NCI-H2227 (cell line): Measurements from ENCODE around the gene ZNF488.
A peak's percentile ranks its signal among the peaks of the same experiment; 100 is the strongest.

Experiments used
- DNase-seq: peaks from one replicate; lab custom pipeline; 2025; ENCODE audit not compliant: unreplicated experiment; lab: John Stamatoyannopoulos, UW

The ZNF488 gene

DNA sequence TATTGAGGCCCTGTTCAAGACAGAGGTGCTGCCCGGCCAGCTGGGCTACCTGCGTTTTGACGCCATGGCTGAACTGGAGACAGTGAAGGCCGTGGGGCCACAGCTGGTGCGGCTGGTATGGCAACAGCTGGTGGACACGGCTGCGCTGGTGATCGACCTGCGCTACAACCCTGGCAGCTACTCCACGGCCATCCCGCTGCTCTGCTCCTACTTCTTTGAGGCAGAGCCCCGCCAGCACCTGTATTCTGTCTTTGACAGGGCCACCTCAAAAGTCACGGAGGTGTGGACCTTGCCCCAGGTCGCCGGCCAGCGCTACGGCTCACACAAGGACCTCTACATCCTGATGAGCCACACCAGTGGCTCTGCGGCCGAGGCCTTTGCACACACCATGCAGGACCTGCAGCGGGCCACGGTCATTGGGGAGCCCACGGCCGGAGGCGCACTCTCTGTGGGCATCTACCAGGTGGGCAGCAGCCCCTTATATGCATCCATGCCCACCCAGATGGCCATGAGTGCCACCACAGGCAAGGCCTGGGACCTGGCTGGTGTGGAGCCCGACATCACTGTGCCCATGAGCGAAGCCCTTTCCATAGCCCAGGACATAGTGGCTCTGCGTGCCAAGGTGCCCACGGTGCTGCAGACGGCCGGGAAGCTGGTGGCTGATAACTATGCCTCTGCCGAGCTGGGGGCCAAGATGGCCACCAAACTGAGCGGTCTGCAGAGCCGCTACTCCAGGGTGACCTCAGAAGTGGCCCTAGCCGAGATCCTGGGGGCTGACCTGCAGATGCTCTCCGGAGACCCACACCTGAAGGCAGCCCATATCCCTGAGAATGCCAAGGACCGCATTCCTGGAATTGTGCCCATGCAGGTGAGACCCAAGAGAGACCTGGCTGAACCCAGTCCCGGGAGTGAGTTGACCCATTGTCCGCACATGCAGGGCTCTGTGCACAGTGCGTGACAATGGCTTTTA is 33.1 kb downstream of the ZNF488 start:
- no peak for DNase-seq

DNA sequence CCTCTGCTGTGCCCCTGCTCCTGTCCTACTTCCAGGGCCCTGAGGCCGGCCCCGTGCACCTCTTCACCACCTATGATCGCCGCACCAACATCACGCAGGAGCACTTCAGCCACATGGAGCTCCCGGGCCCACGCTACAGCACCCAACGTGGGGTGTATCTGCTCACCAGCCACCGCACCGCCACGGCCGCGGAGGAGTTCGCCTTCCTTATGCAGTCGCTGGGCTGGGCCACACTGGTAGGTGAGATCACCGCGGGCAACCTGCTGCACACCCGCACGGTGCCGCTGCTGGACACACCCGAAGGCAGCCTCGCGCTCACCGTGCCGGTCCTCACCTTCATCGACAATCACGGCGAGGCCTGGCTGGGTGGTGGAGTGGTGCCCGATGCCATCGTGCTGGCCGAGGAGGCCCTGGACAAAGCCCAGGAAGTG is 34.1 kb downstream of the ZNF488 start:
- DNase-seq: no peak

DNA sequence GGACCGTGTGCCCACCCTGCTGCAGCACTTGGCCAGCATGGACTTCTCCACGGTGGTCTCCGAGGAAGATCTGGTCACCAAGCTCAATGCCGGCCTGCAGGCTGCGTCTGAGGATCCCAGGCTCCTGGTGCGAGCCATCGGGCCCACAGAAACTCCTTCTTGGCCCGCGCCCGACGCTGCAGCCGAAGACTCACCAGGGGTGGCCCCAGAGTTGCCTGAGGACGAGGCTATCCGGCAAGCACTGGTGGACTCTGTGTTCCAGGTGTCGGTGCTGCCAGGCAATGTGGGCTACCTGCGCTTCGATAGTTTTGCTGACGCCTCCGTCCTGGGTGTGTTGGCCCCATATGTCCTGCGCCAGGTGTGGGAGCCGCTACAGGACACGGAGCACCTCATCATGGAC is 34.6 kb downstream of the ZNF488 start:
- no peak for DNase-seq

DNA sequence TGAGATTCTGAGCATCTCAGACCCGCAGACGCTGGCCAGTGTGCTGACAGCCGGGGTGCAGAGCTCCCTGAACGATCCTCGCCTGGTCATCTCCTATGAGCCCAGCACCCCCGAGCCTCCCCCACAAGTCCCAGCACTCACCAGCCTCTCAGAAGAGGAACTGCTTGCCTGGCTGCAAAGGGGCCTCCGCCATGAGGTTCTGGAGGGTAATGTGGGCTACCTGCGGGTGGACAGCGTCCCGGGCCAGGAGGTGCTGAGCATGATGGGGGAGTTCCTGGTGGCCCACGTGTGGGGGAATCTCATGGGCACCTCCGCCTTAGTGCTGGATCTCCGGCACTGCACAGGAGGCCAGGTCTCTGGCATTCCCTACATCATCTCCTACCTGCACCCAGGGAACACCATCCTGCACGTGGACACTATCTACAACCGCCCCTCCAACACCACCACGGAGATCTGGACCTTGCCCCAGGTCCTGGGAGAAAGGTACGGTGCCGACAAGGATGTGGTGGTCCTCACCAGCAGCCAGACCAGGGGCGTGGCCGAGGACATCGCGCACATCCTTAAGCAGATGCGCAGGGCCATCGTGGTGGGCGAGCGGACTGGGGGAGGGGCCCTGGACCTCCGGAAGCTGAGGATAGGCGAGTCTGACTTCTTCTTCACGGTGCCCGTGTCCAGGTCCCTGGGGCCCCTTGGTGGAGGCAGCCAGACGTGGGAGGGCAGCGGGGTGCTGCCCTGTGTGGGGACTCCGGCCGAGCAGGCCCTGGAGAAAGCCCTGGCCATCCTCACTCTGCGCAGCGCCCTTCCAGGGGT is 35.2 kb downstream of the ZNF488 start:
- DNase-seq: no peak

DNA sequence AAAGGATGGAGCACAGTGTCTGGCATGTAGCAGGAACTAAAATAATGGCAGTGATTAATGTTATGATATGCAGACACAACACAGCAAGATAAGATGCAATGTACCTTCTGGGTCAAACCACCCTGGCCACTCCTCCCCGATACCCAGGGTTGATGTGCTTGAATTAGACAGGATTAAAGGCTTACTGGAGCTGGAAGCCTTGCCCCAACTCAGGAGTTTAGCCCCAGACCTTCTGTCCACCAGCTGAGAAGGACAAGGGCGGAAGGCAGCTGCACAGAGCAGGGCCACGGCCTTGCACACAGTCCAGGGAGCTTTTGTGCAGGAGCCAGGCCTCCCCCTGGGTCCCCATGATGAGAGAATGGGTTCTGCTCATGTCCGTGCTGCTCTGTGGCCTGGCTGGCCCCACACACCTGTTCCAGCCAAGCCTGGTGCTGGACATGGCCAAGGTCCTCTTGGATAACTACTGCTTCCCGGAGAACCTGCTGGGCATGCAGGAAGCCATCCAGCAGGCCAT is 35.9 kb downstream of the ZNF488 start, which contains the start of gene RBP3:
Gene RBP3 (plus strand): TSS at position 226 of the 514 bp plus-strand sequence. CDS start 122 bp downstream, at position 348.
- no peak for DNase-seq

DNA sequence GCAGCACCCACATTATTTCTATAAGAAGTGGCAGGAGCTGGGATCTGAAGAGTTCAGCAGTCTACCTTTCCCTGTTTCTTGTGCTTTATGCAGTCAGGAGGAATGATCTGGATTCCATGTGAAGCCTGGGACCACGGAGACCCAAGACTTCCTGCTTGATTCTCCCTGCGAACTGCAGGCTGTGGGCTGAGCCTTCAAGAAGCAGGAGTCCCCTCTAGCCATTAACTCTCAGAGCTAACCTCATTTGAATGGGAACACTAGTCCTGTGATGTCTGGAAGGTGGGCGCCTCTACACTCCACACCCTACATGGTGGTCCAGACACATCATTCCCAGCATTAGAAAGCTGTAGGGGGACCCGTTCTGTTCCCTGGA is 36.8 kb downstream of the ZNF488 start:
- DNase-seq: no peak

DNA sequence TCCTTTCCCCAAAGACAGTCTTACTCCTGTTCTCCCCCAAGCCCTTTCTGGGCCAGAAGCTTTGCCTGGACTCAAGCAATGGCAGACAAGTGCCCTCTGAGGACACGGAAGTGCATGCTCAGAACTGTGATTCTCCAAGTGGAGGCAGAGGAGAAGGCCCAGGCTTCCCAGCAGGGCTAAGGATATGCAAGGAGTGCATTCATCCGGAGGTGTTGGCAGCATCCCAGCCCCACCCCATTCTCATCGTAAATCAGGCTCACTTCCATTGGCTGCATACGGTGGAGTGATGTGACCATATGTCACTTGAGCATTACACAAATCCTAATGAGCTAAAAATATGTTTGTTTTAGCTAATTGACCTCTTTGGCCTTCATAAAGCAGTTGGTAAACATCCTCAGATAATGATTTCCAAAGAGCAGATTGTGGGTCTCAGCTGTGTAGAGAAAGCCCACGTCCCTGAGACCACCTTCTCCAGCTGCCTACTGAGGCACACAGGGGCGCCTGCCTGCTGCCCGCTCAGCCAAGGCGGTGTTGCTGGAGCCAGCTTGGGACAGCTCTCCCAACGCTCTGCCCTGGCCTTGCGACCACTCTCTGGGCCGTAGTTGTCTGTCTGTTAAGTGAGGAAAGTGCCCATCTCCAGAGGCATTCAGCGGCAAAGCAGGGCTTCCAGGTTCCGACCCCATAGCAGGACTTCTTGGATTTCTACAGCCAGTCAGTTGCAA is 37.4 kb downstream of the ZNF488 start:
- DNase-seq: no peak

DNA sequence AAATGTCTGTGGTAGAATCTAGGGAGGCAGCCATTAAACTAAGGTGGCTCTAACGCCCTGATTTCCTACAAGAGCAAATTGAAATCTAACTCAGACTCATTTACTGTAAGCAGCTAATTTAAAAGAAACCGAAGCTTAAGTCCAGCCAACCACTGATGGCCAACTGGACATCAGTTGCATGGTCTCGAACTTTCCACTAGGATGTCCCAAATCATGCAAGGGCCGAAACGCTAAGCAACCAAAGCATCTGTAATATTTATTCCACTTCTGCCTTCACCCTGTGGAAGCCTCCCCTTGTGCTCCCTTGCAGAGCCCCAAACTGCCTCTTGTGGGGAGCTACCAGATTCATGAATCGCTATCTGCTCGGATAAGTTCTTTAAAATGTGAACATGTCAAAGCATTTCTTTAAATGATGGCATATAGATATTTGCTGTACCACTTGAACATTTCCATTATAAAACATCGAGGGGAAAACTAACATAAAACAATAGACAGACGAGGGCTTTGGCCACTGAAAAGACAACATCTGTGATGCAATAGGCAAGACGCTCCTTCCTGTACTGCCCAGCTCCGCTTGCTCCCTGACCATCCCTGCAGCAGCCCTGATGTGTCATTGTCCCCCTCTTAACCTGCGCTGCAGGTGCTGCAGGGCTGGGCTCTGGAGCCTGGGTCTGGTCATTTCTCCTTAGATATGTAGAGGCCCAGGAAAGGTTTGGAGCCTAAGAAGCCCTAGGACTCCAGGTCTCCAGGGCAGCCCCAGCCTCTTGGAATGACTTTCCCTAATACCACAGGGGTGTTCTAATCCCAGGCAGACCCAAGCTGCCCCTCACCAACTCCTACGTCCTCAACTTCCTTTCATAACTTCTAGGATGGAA is 38.9 kb downstream of the ZNF488 start:
- DNase-seq: no peak

DNA sequence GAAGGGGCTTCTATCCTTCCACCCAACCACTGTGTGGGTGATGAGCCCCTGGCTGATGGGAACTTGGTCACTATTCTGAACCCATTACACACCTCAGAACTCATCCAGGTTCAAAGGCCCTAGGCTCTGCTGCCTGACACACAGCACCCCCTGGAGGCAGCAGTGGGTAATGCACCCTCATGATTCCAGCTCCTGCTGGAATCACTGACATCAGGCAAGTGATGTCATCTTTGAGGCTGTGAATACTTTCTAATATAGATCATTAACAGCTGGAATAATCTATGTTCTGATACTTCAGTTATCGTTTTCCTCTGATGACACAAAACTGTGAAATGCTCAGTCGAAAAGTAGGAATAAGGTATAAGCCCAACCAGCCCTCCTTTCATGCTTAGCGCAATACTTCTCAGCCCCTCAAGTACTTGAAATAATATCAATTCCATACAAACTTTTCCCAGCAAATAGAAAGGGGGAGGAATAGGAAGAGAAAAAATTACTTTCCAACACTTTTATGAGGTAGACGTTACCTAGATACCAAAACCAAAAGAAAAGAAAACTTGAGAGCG is 43.4 kb downstream of the ZNF488 start:
- peak; percentile 13 for DNase-seq

DNA sequence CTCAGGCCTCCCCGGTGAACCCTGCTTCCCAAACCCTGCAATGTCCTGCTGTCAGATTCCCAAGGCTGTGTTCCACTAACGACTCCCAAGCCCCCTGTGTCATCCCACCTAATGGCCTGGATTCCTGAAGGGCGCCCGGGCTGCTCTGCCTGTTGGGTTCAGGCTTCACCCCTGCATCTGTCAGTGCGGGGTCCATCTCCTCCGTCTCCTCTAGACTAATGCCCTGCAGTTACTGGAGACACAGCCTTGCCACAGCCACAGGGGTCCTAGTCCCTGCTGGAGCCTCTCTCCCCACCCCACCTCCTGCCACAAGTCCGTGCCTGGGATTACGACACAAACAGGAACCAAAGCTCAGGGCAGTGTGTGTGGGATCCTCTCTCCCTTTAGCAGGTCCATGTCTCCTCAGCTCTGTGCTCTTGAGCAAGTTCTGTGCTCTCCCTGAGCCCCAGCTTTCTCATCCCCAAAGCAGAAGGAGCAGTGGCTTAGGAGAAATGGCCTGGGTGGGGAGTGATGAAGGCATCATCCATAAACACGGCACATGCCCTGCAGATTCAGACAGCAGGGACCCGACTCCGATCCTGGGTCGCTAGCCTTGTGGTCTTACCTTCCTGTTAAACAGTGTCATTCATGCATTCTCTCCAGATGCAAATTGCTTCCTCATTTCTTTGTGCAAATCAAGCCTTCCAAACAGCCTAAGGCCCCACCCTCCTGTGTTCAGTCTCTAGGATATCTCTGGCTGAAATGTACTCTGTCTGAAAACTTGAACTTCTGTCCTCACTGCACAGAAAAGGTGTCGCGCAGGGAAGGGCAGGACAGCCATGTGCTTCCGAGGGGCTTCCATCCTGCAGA is 44.1 kb downstream of the ZNF488 start:
- DNase-seq: no peak

DNA sequence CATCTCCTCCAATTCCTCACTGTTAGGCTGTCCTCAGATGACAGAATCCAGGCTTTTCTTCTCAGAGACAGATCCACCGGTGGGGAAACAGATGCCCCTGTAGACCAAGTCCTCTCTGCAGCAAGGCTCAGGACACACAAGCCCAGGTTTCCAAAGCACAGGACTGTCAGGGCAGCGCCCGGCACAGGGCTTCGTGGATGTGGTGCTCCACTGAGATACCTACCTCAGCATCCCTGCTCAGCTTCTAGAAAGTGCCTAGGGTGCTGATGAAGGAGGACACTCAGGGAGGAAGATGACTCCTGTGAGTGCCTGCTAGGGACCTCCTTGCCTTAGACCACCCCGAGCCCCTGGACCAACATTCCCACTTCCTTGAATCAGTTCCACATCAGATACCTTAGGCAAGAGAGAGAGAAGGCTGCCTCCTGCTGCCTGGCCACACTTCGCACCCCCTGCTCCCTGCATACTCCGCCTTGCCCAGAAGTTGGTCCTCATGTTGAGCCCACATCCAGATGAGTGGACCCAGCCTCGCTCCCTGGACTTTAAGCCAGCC is 44.8 kb downstream of the ZNF488 start:
- DNase-seq: no peak

DNA sequence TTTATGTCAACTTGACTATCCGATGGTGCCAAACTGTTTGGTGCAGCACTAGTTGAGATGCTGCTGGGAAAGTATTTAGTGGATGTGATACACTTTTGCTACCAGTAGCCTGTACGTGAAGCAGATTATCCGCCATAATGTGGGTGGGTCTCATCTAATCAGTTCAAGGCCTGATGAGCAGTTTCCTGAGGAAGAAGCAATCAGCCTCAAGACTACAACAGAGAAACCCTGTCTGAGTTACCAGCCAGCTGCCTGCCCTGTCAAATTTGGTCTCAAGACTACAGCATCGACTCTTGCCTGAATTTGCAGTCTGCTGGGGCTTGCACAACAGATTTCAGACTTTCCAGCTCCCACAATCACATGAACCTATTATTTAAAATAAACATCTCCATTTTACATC is 46.8 kb downstream of the ZNF488 start:
- DNase-seq: no peak

DNA sequence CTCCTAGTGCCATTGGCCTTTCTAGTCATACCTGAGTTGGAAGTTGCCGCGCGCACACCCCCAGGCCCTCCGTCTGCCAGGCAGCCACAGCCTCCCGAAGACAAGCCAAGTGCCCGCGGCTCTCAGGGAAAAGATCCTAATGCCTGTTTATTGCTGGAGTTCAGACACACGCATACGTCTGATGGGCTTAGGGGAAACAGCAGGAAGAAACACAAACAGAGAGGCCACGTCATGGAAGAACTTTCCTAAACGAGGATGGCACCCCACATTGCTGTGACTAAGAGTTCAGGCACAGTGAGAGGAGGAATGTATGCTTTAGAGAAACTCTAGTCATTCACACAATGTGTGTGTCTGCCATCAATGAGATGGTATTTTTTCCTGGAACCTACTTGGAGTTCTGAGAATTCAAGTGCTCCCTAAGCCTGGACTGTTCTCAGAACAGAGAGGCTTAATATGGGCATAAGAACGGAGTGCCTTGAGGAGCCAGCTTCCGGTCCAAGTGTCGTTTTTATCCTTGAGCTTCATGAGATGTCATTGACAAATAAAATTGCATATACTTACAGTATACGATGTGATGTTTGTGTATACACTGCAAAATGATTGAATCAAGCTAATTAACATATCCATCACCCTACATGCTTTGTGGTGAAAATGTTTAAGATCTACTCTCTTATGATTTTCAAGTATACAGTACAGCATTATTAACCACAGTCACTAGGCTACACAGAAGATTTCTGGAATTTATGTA is 47.5 kb downstream of the ZNF488 start:
- no peak for DNase-seq

DNA sequence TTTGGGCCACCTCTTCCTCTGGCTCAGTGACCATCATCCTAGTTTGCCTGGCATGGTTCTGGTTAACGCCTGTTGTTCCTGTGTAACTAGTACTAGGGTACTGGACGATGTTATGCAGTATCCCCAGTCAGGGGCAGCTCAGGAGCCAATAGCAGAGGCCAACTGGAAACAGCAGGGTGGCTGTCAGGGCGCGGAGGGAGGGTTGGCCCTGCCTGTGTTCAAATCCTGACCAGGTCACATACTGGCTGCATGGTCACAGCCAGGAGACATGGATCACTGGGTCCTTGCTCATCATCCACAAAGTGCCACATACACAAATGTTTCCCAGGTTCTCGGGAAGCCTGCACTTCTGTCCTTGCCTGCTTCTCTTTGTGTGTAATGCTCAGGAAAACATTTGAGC is 48.2 kb downstream of the ZNF488 start:
- no peak for DNase-seq

DNA sequence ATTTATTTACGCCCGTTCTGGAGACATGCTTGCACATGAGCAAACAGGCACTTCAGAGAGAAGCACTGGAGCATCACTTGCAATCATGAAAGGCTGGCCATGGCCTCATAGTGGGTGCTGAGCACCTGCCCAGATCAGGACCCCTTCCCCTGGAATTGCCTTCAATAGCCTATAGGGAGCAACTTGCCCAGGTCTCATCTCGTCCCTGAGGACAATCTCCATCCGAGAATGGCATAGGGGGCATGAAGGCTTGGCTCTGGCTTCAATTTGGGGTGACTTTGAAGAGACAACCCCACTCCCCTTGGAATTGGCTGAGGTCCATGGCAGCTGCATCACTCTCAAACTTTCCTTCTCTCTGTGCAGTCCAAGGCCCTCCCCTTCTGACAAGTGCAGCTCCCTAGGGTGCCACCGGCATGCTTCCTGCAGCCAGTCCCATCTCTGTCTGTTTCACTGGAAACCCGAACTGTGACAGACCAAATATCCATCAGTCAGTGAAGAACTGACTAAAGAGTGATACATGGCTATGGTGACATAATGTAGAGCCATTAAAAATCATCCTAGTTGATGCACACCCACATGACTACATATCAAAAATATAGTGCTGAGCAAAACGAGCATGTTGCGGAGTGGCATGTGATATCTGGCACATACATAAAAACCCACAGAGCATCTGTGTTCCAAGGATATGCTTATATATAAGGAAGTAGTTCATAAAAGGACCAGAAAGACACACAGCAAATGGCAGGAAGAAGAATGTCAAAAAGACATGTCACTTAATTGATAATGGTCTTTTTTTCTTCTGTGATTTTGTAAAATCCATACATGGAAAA is 49.4 kb downstream of the ZNF488 start:
- DNase-seq: no peak

DNA sequence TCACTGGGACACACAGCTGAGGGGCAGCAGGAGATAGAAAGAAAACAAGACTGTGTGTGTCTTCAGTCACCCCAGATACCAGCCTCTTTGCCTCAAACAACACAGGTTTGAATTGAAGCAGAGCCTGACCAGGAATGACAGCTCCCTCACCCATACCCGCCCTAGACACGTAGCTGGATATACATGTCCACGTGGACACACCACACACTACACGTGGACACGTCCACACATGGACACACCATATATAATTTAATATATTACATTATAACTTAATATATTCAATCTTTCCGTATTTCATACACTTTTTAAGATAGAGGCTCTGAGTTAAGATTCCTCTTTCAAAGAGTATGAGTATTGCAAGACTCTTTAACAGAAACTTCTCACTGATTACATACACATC is 50.6 kb downstream of the ZNF488 start:
- DNase-seq: no peak

DNA sequence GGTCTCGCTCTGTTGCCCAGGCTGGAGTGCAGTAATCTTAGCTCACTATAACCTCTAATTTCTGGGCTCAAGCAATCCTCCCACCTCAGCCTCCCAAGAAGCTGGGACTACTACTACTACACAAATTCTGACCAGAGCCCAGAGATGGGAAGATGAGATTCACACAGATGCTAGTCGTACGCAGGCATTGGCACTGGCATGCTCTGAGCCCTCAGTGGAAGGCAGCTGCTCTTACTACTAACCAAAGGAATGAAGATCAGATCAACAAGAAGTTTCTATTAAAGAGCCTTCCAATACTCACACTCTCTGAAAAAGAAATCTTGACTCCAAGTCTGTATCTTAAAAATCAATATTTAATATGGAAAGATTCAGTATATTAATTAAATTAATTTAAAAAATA is 51.1 kb downstream of the ZNF488 start:
- DNase-seq: no peak
